ENCODE measurements around the gene PWWP2B. TPM values are rescaled to one million over a fixed set of nuclear protein-coding genes. Genes with fewer than 3 reads are reported as not detected.

The PWWP2B gene
- total and polyA plus RNA-seq, 2 experiments from 2014 or later: 2.3 to 12.8 TPM

GRCh38 chr10:132446661-132447445 lies 49.9 kb downstream of the PWWP2B start:
- no peaks in the 10 kb centered on the region for H3K9me2 ChIP-seq (ENCODE audit: insufficient read depth)
- Mint-ChIP-seq H3K4me1 (peaks cover 26% of the 10 kb centered on the region), H3K36me3 (ENCODE audit: low read depth) (no peaks in the 10 kb centered on the region), H3K27ac (no peak overlapping the region), H3K4me3 (no peak overlapping the region), H3K9me3 (no peaks in the 10 kb centered on the region; the same call in 2 of the 3 replicates), H3K27me3 (ENCODE audit: insufficient read depth, low read depth, poor library complexity) (peaks cover 11% of the 10 kb centered on the region)
- H4K20me1 ChIP-seq (replicated peaks; ENCODE audit: insufficient read depth): no peaks in the 10 kb centered on the region
- peak overlapping the region; percentile 80 for H2AFZ ChIP-seq
- DNase-seq (ENCODE audit: low spot score) (no peak), ATAC-seq (peak; percentile 3; the same call in 1 of the 3 replicates)
- no peaks in the 10 kb centered on the region for H3K36me3 ChIP-seq (ENCODE audit: insufficient read depth)
- H3K27ac ChIP-seq (ENCODE audit: low read depth): no peak overlapping the region
- H3K27me3 ChIP-seq (ENCODE audit: insufficient read depth): no peaks in the 10 kb centered on the region
- H3F3A ChIP-seq (replicated peaks; ENCODE audit: low read depth): 0 out of 2 replicates have a peak, but pooled peaks cover 8% of the 10 kb centered on the region
- peak overlapping the region; percentile 20; the same call in 1 of the 2 replicates for H3K4me2 ChIP-seq
- TF ChIP-seq CTCF (conservative IDR thresholded peaks at IDR 0.05; ENCODE audit: low read depth in 2 of 2): peak in 1 of 2 experiments; percentile 16; a peak in 1 of 4 replicates
- TF ChIP-seq ETS1 (IDR thresholded peaks at IDR 0.05): no peak
- TF ChIP-seq POLR2AphosphoS5 (IDR thresholded peaks at IDR 0.05; ENCODE audit: low read depth): no peak
- TF ChIP-seq ZNF114 (CRISPR knock-in tag; IDR thresholded peaks at IDR 0.05): no peak
- TF ChIP-seq EZH2phosphoT487 (IDR thresholded peaks at IDR 0.05; ENCODE audit: unreplicated experiment): no peak
- H3K79me2 ChIP-seq (replicated peaks; ENCODE audit: insufficient read depth): no peaks in the 10 kb centered on the region
- no peak overlapping the region for H3K4me3 ChIP-seq
- peaks cover 17% of the 10 kb centered on the region for H3K4me1 ChIP-seq (ENCODE audit: insufficient read depth)

GRCh38 chr10:132447446-132448247 lies 50.6 kb downstream of the PWWP2B start:
- H3K27ac ChIP-seq (ENCODE audit: low read depth): peak overlapping the region; percentile 80
- 0 out of 2 replicates have a peak, but pooled peaks cover 8% of the 10 kb centered on the region for H3F3A ChIP-seq (replicated peaks; ENCODE audit: low read depth)
- peak overlapping the region; percentile 80 for H2AFZ ChIP-seq
- H3K79me2 ChIP-seq (replicated peaks; ENCODE audit: insufficient read depth): no peaks in the 10 kb centered on the region
- no peaks in the 10 kb centered on the region for H4K20me1 ChIP-seq (replicated peaks; ENCODE audit: insufficient read depth)
- H3K9me2 ChIP-seq (ENCODE audit: insufficient read depth): no peaks in the 10 kb centered on the region
- H3K4me3 ChIP-seq: no peak overlapping the region
- Mint-ChIP-seq H3K9me3 (no peaks in the 10 kb centered on the region; the same call in 2 of the 3 replicates), H3K27me3 (ENCODE audit: insufficient read depth, low read depth, poor library complexity) (peaks cover 11% of the 10 kb centered on the region), H3K36me3 (ENCODE audit: low read depth) (no peaks in the 10 kb centered on the region), H3K4me1 (peaks cover 23% of the 10 kb centered on the region), H3K4me3 (no peak overlapping the region), H3K27ac (peak overlapping the region; percentile 15; the same call in 1 of the 2 replicates)
- peak overlapping the region; percentile 20; the same call in 1 of the 2 replicates for H3K4me2 ChIP-seq
- H3K4me1 ChIP-seq (ENCODE audit: insufficient read depth): peaks cover 17% of the 10 kb centered on the region
- no peaks in the 10 kb centered on the region for H3K36me3 ChIP-seq (ENCODE audit: insufficient read depth)
- no peaks in the 10 kb centered on the region for H3K27me3 ChIP-seq (ENCODE audit: insufficient read depth)
- peak; percentile 66 for DNase-seq (ENCODE audit: low spot score)
- ATAC-seq: peak; percentile 15
- TF ChIP-seq ZNF114 (CRISPR knock-in tag; IDR thresholded peaks at IDR 0.05): no peak
- no peak for TF ChIP-seq EZH2 (IDR thresholded peaks at IDR 0.05; ENCODE audit: low read depth, unreplicated experiment)
- no peak for TF ChIP-seq CTCF (conservative IDR thresholded peaks at IDR 0.05; ENCODE audit: low read depth in 2 of 2)
- no peak for TF ChIP-seq ZNF331 (CRISPR knock-in tag; IDR thresholded peaks at IDR 0.05; ENCODE audit: low read depth)
- no peak for TF ChIP-seq STAT1 (IDR thresholded peaks at IDR 0.05; ENCODE audit: unreplicated experiment)
- no peak for TF ChIP-seq NANOG (IDR thresholded peaks at IDR 0.05; ENCODE audit: borderline replicate concordance)
- no peak for TF ChIP-seq EZH2phosphoT487 (IDR thresholded peaks at IDR 0.05; ENCODE audit: unreplicated experiment)
- TF ChIP-seq JUNB (IDR thresholded peaks at IDR 0.05; ENCODE audit: unreplicated experiment): no peak
- TF ChIP-seq POLR2AphosphoS5 (IDR thresholded peaks at IDR 0.05; ENCODE audit: low read depth): no peak
- no peak for TF ChIP-seq REST (IDR thresholded peaks at IDR 0.05; ENCODE audit: unreplicated experiment)
